Epithelial cell of esophagus (primary cell): Measurements from ENCODE around the gene SNED1.

Experiments
- DNase-seq: peaks from one replicate; pipeline ENCODE4 v3.0.0; 2010; ENCODE audit warnings: low read depth
- H3K4me3 ChIP-seq: 2 replicates; pipeline ENCODE4 v1.5.1; 2011; ENCODE audit warnings: mild to moderate bottlenecking, low read length, control low read depth
- CTCF ChIP-seq: IDR thresholded peaks from 2 replicates; pipeline ENCODE4 v1.5.1; 2011; ENCODE audit warnings: low read depth, mild to moderate bottlenecking, low read length, control low read depth, inconsistent platforms; ENCODE audit not compliant: insufficient read depth; ENCODE audit errors: missing control alignments

Gene SNED1

DNA sequence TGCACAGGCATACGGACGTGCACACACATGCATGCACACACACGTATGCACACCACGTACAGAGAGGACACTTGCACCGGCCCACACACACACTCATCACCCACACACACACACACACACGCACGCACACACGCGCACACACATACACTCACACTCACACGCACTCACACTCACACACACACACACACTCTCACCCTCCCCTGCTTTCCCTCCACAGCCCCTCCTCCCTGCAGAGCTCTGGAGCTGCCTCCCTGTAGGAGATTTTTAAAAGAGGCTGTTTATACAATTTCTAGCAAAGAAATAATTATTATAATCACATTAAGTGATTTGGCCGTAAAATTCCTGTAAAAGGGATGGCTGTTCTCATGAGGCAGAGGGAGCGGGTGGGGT, 36.5 kb upstream of the SNED1 start:
- no peak for DNase-seq
- TF ChIP-seq CTCF = no peak
- no peak overlapping the region for H3K4me3 ChIP-seq

GRCh38 chr2:240962300-240963064, 35.9 kb upstream of the SNED1 start:
- TF ChIP-seq CTCF = no peak
- H3K4me3 ChIP-seq = no peak overlapping the region
- no peak for DNase-seq

DNA sequence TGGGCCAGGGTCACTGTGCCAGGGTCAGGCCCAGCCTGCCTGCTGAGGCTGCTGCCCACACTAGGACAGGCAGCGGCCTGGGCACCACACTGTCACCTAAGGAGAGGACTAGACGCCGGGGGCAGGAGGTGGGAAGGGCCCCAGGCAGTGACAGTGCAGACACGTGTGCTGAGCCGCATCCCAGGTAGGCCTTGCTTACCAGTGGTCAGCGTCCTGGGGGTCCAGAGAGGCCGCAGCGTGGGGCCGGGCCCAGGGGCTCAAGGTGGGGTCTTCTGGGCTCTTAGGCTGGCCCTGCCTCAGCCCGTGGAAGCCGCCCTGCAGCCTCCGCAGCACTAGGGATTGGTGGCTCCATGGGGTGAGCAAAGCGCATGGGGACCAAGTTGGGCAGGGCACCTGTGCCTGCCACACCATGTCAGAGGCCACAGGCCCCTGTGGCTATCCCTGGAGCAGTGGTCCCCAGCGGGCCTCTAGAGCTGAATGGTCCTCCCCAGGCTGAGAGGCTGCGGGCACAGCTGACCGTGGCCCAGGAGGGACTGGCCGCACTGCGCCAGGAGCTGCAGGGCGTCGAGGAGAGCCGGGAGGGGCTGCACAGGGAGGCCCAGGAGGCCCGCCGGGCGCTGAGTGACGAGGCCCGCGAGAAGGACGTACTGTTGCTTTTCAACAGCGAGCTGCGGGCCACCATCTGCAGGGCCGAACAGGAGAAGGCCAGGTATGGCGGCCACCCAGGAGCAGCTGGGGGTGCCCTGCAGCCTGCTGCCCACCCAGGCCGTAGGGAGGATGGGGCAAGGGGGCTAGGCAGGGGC, 35.2 kb upstream of the SNED1 start:
- no peak for TF ChIP-seq CTCF
- no peak for DNase-seq
- H3K4me3 ChIP-seq = no peak overlapping the region

- TF ChIP-seq CTCF = no peak
- no peak for DNase-seq
- no peak overlapping the region for H3K4me3 ChIP-seq
These were observed 34.3 kb upstream of the SNED1 start for GRCh38 chr2:240963868-240964703.

DNA sequence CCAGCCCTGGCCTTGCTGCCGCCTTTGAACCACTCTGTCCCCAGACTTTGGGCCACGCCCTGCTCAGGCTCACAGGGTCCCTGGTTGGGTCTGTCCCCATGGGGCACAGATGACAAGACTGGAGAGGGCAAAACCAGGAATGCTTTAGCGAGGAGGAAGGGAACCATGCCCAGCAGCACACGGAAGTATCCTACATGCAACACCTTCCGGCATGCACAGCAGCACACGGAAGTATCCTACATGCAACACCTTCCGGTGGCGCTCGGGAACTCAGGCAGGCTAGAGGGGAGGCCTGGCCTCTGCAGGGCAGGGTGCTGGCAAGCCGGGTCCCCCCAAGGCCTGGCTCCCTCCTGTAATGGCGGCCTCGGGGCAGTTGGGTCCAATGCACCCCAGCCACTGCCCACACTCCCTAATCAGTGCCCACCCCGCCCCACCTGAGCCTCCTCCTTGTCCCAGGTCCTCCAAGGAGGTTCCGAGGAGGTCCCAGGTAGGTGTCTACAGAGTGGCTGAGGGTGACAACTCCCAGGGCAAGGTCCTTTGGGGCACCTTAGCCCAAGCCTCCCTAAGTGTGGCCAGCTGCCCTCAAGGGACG, 33.6 kb upstream of the SNED1 start:
- DNase-seq = no peak
- no peak for TF ChIP-seq CTCF
- H3K4me3 ChIP-seq = no peak overlapping the region

GRCh38 chr2:240965296-240965904, 33.0 kb upstream of the SNED1 start:
- TF ChIP-seq CTCF = no peak
- no peak for DNase-seq
- H3K4me3 ChIP-seq = no peak overlapping the region
